H1 (cell line): ENCODE measurements around the gene WDR41. TPM values are rescaled to one million over a fixed set of nuclear protein-coding genes. Genes with fewer than 3 reads are reported as not detected.

Source experiments
- CTCF ChIA-PET: fragments of 300-600 bp; sonication (Branson Sonifier 250); formaldehyde crosslinking; loops from one replicate; lab custom pipeline; 2021; ENCODE audit not compliant: partially characterized antibody; lab: Charles Lee
- POLR2A ChIA-PET: fragments of 300-600 bp; sonication (Branson Sonifier 250); formaldehyde crosslinking; loops from one replicate; lab custom pipeline; 2021; ENCODE audit warnings: inconsistent platforms; ENCODE audit not compliant: partially characterized antibody; lab: Charles Lee
- DNase-seq, 2 experiments: peaks; one replicate each; pipeline versions ENCODE4 v3.0.0 to v3.0.0-alpha.2; 2010 to 2022; ENCODE audit warnings: low spot score in 2 of 2, low read depth in 1 of 2, mixed read lengths in 1 of 2
- FAIRE-seq: peaks from 2 replicates; lab custom pipeline; 2011; peaks lifted over from hg19 to GRCh38; lab: Jason Lieb, UNC
- H2AFZ ChIP-seq: 2 replicates; pipeline ENCODE4 v1.8.1; 2012; ENCODE audit warnings: low read length, inconsistent platforms
- H2AK5ac ChIP-seq: 2 replicates; pipeline ENCODE4 v1.6.1; 2013; ENCODE audit warnings: low read depth, low read length
- H2BK120ac ChIP-seq: replicated peaks from 2 replicates; pipeline ENCODE3; 2013; ENCODE audit warnings: low read depth, low read length, inconsistent platforms
- H2BK12ac ChIP-seq: 2 replicates; pipeline ENCODE4 v1.6.1; 2013; ENCODE audit warnings: low read depth, low read length
- H2BK15ac ChIP-seq: 2 replicates; pipeline ENCODE4 v1.6.1; 2013; ENCODE audit warnings: low read length
- H2BK20ac ChIP-seq: 2 replicates; pipeline ENCODE4 v1.6.1; 2013; ENCODE audit warnings: low read length
- H2BK5ac ChIP-seq: 2 replicates; pipeline ENCODE4 v1.6.1; 2013; ENCODE audit warnings: low read depth, low read length
- H3K14ac ChIP-seq: 2 replicates; pipeline ENCODE4 v1.6.1; 2013; ENCODE audit warnings: inconsistent platforms; ENCODE audit not compliant: insufficient read length
- H3K18ac ChIP-seq: 2 replicates; pipeline ENCODE4 v1.6.1; 2013; ENCODE audit warnings: low read length; ENCODE audit errors: extremely low read depth
- H3K23ac ChIP-seq: 2 replicates; pipeline ENCODE4 v1.6.1; 2013; ENCODE audit warnings: inconsistent platforms; ENCODE audit not compliant: insufficient read length
- H3K23me2 ChIP-seq: 2 replicates; pipeline ENCODE4 v1.6.1; 2013; ENCODE audit warnings: low read depth, low read length
- H3K27ac ChIP-seq: 2 replicates; pipeline ENCODE4 v1.6.1; 2011; ENCODE audit warnings: low read depth, low read length, inconsistent platforms
- H3K27me3 ChIP-seq, 4 experiments: replicated peaks in 1 of 4; 1 replicate in 1 of 4; 2 replicates in 3 of 4; pipeline versions ENCODE4 v1.6.1 to v1.8.1; 2011 to 2013; ENCODE audit warnings: low read length in 3 of 4, mild to moderate bottlenecking in 3 of 4, inconsistent platforms in 2 of 4, mixed read lengths in 2 of 4, moderate library complexity in 1 of 4; ENCODE audit not compliant: control insufficient read depth in 3 of 4, insufficient read depth in 3 of 4; ENCODE audit errors: extremely low read depth in 1 of 4
- H3K36me3 ChIP-seq, 4 experiments: 2 replicates each; pipeline versions ENCODE4 v1.6.1 to v1.8.1; 2011 to 2013; ENCODE audit warnings: mild to moderate bottlenecking in 4 of 4, low read length in 3 of 4, moderate library complexity in 2 of 4, control low read depth in 1 of 4, inconsistent platforms in 1 of 4; ENCODE audit not compliant: insufficient read depth in 4 of 4, control insufficient read depth in 2 of 4
- H3K4ac ChIP-seq: replicated peaks from 2 replicates; pipeline ENCODE3; 2013; ENCODE audit warnings: low read length, low read depth, mixed read lengths, inconsistent platforms; ENCODE audit not compliant: insufficient read length
- H3K4me1 ChIP-seq, 4 experiments: replicated peaks in 1 of 4; 1 replicate in 1 of 4; 2 replicates in 3 of 4; pipeline versions ENCODE4 v1.6.1 to v1.8.1; 2011 to 2013; ENCODE audit warnings: low read length in 3 of 4, inconsistent platforms in 2 of 4, mixed read lengths in 1 of 4; ENCODE audit not compliant: insufficient read depth in 4 of 4, control insufficient read depth in 3 of 4
- H3K4me2 ChIP-seq, 2 experiments: 2 replicates each; pipeline versions ENCODE4 v1.6.1 to v1.8.1; 2011 to 2013; ENCODE audit warnings: low read depth in 2 of 2, low read length in 2 of 2, control low read depth in 1 of 2, inconsistent platforms in 1 of 2, mild to moderate bottlenecking in 1 of 2; ENCODE audit not compliant: insufficient read depth in 1 of 2
- H3K4me3 ChIP-seq, 4 experiments: fragments of 200-600, 300-600 bp in 1 of 4; sonication (generic), shearing (Covaris generic), sonication (Bioruptor Twin) in 1 of 4; 2 replicates each; pipeline versions ENCODE4 v1.5.1 to v1.8.1; 2011 to 2016; ENCODE audit warnings: low read length in 4 of 4, low read depth in 3 of 4, control low read depth in 2 of 4, inconsistent platforms in 2 of 4, mild to moderate bottlenecking in 2 of 4, mixed read lengths in 1 of 4, moderate library complexity in 1 of 4; ENCODE audit not compliant: insufficient read depth in 2 of 4; ENCODE audit errors: extremely low read depth in 1 of 4
- H3K56ac ChIP-seq: replicated peaks from 2 replicates; pipeline ENCODE3; 2013; ENCODE audit warnings: low read depth, mild to moderate bottlenecking, mixed read lengths, low read length, inconsistent platforms; ENCODE audit not compliant: insufficient read length
- H3K79me1 ChIP-seq: 2 replicates; pipeline ENCODE4 v1.6.1; 2013; ENCODE audit warnings: low read depth, low read length, control low read depth
- H3K79me2 ChIP-seq, 2 experiments: 2 replicates each; pipeline versions ENCODE4 v1.6.1 to v1.8.1; 2012 to 2013; ENCODE audit warnings: low read length in 2 of 2, mild to moderate bottlenecking in 2 of 2, inconsistent platforms in 1 of 2; ENCODE audit not compliant: insufficient read depth in 2 of 2, control insufficient read depth in 1 of 2
- H3K9ac ChIP-seq, 4 experiments: replicated peaks in 1 of 4; 1 replicate in 1 of 4; 2 replicates in 3 of 4; pipeline versions ENCODE4 v1.6.1 to v1.8.1; 2011 to 2013; ENCODE audit warnings: low read depth in 3 of 4, low read length in 3 of 4, control low read depth in 2 of 4, mild to moderate bottlenecking in 2 of 4, moderate library complexity in 2 of 4, inconsistent platforms in 1 of 4; ENCODE audit errors: extremely low read depth in 1 of 4
- H3K9me3 ChIP-seq, 2 experiments: 2 replicates each; pipeline versions ENCODE4 v1.6.1 to v1.8.1; 2012 to 2013; ENCODE audit warnings: mild to moderate bottlenecking in 2 of 2, moderate library complexity in 2 of 2, control low read depth in 1 of 2, inconsistent platforms in 1 of 2, low read depth in 1 of 2, low read length in 1 of 2, mixed read lengths in 1 of 2; ENCODE audit not compliant: insufficient read depth in 2 of 2
- H4K20me1 ChIP-seq, 2 experiments: replicated peaks in 1 of 2; 2 replicates each; pipeline versions ENCODE3 to v1.8.1; 2011 to 2013; ENCODE audit warnings: inconsistent platforms in 2 of 2, low read length in 2 of 2, mild to moderate bottlenecking in 1 of 2; ENCODE audit not compliant: insufficient read depth in 2 of 2, control insufficient read depth in 1 of 2
- H4K5ac ChIP-seq: 2 replicates; pipeline ENCODE4 v1.6.1; 2013; ENCODE audit warnings: low read length, low read depth, mixed read lengths, inconsistent platforms; ENCODE audit not compliant: insufficient read length
- H4K8ac ChIP-seq: 2 replicates; pipeline ENCODE4 v1.8.0; 2013; ENCODE audit warnings: mild to moderate bottlenecking, moderate library complexity, low read length, inconsistent platforms; ENCODE audit not compliant: insufficient read depth; ENCODE audit errors: extremely low read depth
- H4K91ac ChIP-seq: replicated peaks from 2 replicates; pipeline ENCODE3; 2013; ENCODE audit warnings: low read length, mixed read lengths, inconsistent platforms; ENCODE audit not compliant: insufficient read length
- RNF2 ChIP-seq: fragments of 200-900, 300-1000 bp; sonication (generic); IDR thresholded peaks from 2 replicates; pipeline ENCODE4 v1.7.1; 2016; ENCODE audit warnings: borderline replicate concordance, low read depth, mild to moderate bottlenecking, antibody characterized with exemption, low read length; ENCODE audit not compliant: poor library complexity, severe bottlenecking; ENCODE audit errors: missing control alignments
- RXRA ChIP-seq: IDR thresholded peaks from 2 replicates; pipeline ENCODE4 v1.6.1; 2011; ENCODE audit warnings: low read depth, mild to moderate bottlenecking, low read length, moderate library complexity; ENCODE audit not compliant: insufficient read depth
- SP1 ChIP-seq: IDR thresholded peaks from 2 replicates; pipeline ENCODE4 v1.6.1; 2011; ENCODE audit warnings: low read depth, low read length
- SP4 ChIP-seq: IDR thresholded peaks from 2 replicates; pipeline ENCODE4 v1.6.1; 2012; ENCODE audit warnings: low read length, inconsistent platforms
- WGBS, 2 experiments: shearing (Covaris generic) in 1 of 2; methylation state at CpG; one replicate each; pipeline versions ENCODE4 v1.1.6 to v1.1.7; 2013 to 2015; ENCODE audit warnings: low lambda C conversion rate in 2 of 2, mixed read lengths in 2 of 2, inconsistent platforms in 1 of 2, low coverage in 1 of 2, missing lambda C conversion rate in 1 of 2; ENCODE audit not compliant: insufficient replicate concordance in 2 of 2, insufficient coverage in 1 of 2, insufficient read length in 1 of 2; ENCODE audit errors: extremely low coverage in 1 of 2, missing lambda C conversion rate in 1 of 2; 5-methylcytosine and 5-hydroxymethylcytosine counted together
- polyA plus RNA-seq, 7 experiments: library from polyadenylated mRNA; depleted of rRNA in 3 of 7; stranded (reverse) in 5 of 7; unstranded in 2 of 7; fragments of >200 nt in 5 of 7; fragments of 200-250 nt in 2 of 7; gene quantifications; 1 replicate in 5 of 7; 2 replicates in 1 of 7; 4 replicates in 1 of 7; pipeline versions ENCODE4 v1.2.1 to v1.2.3, GENCODE V29; 2011 to 2013; ENCODE audit warnings: missing spikeins in 2 of 7, mixed read lengths in 2 of 7
- total RNA-seq: library from RNA; stranded (reverse); fragmentation: NEBNext Ultra II Directional; extraction: Animal tissue kit (Norgen Biotek cat#: 25700); gene quantifications from 2 replicates; pipeline ENCODE4 v1.2.1, GENCODE V29; 2021

WDR41 gene
- total and polyA plus RNA-seq, 2 of the 8 experiments (the other 6 are each of a cell fraction or from before 2014, with no cell fraction given): 16.4 to 44.9 TPM

DNA sequence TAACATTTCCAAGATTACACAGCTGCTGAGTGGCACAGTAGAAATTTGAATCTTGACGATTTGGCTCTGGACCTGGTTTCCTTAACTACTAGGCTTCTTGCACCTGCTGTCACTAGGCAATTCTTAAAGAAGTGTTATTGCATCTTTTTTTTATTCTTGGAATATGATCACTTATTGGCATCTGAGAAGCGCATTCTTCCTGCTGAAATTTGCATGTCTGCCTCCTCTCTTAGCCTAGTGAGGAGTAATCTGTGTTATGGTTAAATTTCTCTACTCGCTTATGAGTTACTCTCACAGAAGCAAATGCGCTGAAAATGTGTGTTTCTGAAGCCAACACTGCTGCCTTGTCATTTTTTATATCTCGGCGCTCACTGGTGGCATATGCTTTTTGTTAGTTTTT is 89.3 kb downstream of the WDR41 start:
- Histone ChIP-seq H3K9me3 (no peaks in the 10 kb centered on the region), H2BK12ac (no peak overlapping the region), H4K5ac (no peak overlapping the region), H3K23ac (no peak overlapping the region), H3K14ac (no peak overlapping the region), H2BK15ac (no peak overlapping the region), H3K27ac (no peak overlapping the region), H4K91ac (no peak overlapping the region), H3K56ac (no peak overlapping the region), H3K9ac (no peak overlapping the region), H3K79me1 (no peaks in the 10 kb centered on the region), H2BK5ac (no peak overlapping the region), H3K4ac (no peak overlapping the region), H3K18ac (no peak overlapping the region), H2AFZ (no peak overlapping the region), H3K23me2 (no peaks in the 10 kb centered on the region), H3K4me3 (no peak overlapping the region), H2AK5ac (no peak overlapping the region), H3K27me3 (no peaks in the 10 kb centered on the region), H2BK20ac (no peak overlapping the region), H3K36me3 (no peaks in the 10 kb centered on the region), H2BK120ac (no peak overlapping the region), H4K8ac (no peak overlapping the region), H3K4me1 (no peaks in the 10 kb centered on the region), H4K20me1 (no peaks in the 10 kb centered on the region), H3K4me2 (no peak overlapping the region), H3K79me2 (no peaks in the 10 kb centered on the region)
- FAIRE-seq: no peak
- POLR2A ChIA-PET: no interaction called here
- CTCF ChIA-PET: no interaction called here
- no peak for TF ChIP-seq RNF2
- no peak for TF ChIP-seq SP1
- TF ChIP-seq RXRA: no peak
- no peak for TF ChIP-seq SP4
- WGBS, 2 experiments: 87% methylated on average over 6 of the region's 6 CpGs; no CpG with 5 or more reads in 1 of the 2 experiments
- no peak for DNase-seq
